NCI-H1436 treated with DMSO at 0.1 percent for 48 hours (cell line): ENCODE results near the gene ZC3H7A.
A peak's percentile ranks its signal among the peaks of the same experiment; 100 is the strongest.

ENCODE experiments used
- DNase-seq: peaks from one replicate; lab custom pipeline; 2025; lab: John Stamatoyannopoulos, UW

ZC3H7A gene

DNA sequence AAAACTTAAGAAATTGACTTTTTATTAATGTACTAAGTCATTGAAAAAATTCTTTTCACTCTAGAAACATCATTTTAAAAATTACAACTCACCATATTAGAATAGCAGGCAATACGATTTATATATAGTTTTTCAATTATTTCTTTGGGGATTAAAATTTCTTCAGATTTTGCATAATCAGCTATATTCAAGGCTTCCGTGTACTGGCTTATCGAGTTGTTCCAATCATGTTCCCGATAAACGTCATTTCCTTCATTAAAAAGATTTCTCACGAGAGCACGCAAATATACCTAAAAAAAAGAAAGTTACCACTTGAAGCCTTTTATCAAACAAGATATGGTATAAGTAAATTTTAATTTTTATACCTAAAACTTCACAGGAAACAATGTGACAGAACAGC, 18.0 kb downstream of the ZC3H7A start:
- no peak for DNase-seq

DNA sequence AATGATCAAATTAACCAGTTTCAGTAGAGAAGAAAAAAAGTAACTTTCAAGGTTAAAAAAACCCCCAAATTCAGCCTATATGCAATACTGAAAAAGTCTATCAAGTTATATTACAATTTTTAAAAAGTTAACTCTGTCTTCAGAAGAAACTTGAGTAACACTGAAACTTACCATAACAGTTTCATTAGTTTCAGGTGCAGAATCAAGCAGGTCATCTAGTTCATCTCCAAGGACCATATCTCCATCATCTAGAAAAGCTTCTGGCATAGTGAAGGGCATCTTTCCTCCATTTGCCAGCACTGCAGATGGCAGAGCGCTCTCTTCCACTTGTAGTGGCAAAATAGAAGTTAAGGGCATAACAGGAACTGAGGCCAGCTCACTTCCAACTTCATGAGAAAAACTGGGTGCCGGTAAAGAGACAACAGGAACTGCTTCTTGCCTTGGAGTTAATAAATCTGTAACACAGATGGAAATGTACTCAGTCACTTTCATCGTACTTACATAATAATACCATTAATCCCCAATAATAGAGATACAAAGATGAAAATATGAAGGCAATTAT, 22.9 kb downstream of the ZC3H7A start:
- no peak for DNase-seq

DNA sequence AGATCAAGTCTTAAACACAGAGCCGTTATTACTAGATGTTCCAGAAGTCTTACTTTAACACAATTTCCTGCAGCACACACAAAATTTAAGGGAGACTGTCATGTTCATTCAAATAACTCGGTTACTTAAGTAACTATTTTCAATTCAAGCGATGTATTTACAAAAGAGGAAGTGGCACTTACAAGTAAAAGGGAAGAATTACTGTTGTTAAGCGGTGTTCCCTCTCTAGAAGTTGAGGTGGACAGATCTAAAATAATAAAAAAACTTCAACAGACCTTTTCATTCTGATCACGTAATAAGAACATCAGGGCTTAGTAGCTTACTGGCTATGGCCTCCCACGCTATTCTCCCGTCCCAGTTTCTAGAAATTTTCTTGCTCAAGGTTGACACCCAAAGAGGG, 28.2 kb downstream of the ZC3H7A start:
- DNase-seq, result no peak

DNA sequence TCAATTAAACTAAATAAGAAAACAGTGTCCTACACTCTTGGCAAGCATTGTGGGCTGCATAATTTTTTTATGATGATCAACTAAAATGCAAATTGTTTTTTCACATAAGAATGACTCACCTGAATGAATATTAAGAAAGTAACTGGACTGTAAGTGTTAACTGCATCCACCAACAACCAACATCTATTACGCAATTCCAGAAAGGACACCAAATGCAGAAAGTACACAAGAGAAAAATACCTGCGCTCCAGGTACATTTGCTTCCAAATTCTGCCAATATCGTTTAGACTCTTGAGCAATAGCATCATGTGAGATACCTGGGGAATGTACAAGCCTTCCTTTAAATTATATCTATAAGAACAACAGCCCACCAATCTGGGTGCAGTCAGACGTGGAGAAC, 34.6 kb downstream of the ZC3H7A start:
- no peak for DNase-seq

DNA sequence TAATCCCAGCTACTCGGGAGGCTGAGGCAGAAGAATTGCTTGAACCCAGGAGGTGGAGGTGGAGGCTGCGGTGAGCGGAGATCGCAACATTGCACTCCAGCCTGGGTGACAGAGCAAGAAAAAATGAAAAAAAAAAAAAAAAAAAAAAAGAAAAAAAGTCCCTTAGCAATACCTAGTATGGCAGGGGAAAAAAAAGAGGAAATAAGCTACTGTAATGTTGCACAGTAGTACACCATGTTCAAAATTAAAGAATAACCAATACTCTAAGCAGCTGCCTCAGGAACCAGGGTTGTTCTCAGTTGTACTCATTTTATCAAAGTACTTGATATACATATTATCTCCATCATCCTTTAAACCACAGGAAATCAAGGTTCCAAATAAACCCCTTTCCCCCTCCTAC, 37.1 kb downstream of the ZC3H7A start:
- DNase-seq, result no peak

DNA sequence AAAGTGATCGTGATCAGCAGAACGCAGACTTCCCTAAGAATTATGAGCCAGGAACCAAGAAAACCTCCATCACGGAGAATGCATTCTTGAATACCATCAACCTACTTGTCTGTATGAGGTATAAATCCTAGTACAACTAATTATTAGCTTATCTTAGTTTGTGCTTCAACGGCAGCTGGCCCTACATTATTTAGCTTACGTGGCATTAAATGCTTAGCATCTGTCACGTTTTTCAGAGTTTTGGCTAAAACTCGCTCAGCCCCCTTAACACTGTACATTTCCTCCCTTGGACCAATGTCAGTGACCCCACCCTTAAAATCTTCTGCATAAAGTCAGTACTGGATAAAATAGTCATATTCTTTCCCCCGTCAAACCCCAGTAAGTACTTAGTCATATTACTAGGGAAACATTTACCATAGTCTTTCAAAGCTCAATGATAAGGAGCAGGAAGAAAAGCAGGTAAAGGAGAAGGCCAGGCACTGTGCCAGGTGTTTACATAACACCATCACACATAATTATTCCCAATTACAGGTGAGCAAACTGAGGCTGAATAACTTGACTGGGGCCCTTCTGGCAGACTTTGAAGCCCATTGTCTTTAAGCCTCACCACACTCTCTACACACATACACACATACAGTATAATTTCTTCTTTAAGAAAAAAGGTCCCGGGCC, 37.8 kb downstream of the ZC3H7A start:
- peak; percentile 33 for DNase-seq

DNA sequence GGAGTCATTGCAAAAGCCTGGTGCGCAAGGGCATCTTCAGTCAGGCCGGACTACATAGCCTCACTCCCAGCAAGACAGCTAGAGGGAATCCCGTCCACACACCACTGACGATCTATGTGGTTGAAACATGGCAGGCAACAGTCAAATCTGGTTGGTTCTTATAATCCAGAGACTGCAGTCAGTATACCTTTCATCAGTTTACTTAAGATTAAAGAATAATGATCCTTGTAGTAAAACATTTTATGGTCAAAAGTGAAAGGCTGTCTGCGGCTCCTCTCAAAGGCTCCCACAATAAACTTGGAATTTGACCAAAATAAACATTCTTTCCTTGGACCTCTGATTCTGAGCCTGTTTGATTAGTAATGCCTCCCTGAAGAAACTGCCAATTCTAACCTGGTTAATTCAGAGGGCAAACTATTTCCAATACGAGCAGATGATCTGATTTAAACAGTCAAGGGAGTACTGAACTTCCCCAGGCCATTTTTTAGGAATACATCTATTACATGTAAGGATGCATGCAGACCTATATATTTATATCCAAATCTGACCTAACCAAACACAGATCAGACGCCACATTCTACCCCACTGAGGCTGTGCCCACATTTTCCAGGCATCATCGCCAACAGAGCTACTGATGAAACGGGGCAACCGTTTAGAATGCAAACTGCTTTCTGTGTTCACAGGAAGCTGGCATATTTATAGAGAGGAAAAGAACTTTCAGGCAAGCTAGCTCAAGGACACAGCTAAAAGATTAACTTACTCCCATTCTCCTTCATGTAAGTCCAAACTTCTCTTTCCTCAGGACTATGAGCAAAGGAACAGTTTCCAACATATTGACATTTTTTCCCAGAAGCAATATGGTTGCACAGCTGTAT, 39.1 kb downstream of the ZC3H7A start:
- DNase-seq, result no peak

DNA sequence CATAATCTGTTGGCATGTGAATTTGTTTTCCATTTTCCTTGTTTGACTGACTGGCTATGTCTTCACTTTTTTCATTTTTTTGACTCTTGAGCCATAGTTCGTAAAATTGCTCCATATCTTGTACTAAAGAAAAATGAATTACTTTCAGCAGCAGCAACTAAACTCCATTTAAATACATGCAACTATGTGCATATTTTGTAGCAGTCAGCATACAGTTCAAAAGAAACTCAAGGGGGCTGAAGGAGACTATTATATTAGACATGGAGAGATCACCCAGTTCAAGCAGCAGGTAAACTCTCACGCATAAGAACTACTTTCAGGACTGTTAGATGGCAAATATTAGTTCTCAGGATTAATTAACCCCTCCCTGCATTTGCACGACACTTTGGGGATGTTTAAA, 40.8 kb downstream of the ZC3H7A start:
- DNase-seq, result no peak

DNA sequence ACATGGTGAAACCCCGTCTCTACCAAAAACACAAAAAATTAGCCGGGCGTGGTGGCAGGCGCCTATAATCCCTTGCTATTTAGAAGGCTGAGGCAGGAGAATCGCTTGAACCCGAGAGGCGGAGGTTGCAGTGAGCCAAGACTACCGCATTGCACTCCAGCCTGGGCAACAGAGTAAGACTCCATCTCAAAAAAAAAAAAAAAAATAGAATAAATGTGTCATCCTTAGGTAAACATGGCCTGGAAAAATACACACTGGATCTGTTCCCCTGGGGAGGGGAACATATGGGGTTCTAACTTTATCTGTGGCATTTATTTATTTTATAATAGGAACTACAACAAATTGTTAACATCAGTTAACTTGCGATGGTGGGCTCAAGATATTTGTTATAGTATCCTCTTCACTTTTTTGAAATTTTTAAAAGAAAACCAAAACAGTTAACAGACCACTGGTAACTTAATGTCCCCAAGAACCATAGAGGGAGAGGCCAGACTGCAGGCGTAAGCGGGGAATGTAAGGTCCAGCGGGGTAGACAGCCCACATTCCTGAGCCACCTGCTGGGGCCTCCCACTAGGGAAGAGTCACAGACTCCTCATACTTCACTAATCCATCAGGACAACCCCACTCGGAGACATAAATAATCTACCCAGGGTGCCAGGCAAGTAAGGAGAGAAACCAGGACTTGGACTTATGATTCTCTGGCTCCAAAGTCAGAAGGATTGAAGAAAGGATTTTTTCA, 41.9 kb downstream of the ZC3H7A start:
- DNase-seq, result no peak

DNA sequence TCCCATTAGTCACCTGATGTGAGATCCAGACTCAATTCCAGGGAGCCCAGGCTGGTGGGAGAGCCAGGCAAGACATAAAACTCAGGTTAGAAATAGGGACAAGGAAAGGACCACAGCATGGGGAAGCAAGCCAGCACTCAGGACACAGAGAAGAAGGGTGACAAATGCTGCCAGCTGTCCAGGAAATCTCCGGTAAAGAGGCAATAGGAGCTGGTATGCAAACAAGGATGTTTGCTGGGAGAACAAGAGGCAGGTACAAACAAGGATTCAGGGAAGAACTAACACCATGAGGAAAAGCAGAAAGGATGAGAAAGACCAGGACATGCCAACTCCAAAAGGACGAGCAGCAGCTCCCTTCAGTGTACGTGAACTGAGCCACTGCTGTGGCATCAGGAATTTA, 44.2 kb downstream of the ZC3H7A start:
- no peak for DNase-seq

DNA sequence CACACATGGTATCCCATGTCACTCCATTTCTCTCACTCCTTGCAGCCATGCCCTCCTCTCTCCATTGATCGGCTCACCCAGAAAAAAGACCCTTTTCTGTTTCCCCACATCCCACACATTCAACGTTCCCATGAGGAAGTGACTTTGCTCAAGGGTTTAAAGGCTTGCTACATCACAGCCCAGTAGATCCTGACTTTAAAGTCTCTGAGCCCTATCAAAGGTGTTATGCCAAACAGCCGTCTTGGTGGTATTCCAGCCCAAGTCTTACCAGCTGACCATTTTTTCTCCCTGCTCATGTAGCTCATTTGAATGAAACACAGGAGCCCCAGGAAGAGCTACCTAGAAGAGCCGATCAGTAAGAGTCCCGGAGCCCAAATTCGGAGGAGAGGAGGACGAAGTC, 47.0 kb downstream of the ZC3H7A start:
- DNase-seq, result no peak

DNA sequence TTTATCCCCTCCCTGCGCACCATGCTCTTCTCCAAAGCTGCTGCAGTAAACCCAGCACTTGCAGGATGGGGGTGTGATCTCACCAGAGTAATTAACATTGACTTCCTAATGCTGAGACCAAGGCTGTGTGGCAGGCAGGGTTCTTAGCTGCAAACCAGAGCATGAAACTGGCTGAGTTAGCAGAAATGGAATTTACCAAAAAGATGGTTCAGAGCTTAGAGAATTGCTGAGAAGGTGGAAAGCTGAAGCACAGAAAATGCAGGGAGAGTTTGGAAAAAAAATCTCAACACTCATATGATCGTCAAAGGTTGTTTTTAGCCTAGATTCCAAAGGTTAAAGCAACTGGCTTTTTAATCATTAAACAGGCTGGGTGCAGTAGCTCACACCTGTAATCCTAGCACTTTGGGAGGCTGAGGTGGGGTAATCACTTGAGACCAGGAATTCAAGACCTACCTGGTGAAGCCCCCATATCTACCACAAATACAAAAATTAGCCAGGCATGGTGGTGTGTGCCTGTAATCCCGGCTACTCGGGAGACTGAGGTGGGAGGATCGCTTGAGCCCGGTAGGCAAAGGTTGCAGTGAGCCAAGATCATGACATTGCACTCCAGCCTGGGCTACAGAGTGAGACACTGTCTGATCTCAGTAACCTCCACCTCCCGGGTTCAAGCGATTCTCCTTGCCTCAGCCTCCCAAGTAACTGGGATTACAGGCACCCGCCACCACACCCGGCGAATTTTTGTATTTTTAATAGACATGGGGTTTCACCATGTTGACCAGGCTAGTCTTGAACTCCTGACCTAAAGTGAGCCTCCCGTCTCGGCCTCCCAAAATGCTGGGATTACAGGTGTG, 48.4 kb downstream of the ZC3H7A start:
- no peak for DNase-seq

DNA sequence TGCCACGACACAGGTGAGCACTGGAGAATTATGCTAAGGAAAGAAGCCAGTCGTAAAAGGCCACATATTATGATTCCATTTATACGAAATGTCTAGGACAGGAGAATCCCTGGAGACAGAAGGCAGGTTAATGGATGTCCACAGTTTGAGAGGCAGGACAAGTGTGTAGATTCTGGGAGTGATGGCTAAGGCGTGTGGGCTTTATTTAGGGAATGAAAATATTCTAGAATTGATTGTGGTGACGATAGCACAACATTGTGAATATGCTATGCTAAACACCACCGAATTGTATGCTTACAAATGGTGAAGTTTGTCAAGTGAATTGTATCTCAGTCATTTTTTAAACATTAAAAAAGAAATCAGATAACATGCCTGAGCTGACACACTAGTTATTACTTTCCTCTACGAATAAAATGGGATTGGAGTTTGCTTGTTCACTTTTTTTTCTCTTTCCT, 49.1 kb downstream of the ZC3H7A start:
- DNase-seq, result no peak

DNA sequence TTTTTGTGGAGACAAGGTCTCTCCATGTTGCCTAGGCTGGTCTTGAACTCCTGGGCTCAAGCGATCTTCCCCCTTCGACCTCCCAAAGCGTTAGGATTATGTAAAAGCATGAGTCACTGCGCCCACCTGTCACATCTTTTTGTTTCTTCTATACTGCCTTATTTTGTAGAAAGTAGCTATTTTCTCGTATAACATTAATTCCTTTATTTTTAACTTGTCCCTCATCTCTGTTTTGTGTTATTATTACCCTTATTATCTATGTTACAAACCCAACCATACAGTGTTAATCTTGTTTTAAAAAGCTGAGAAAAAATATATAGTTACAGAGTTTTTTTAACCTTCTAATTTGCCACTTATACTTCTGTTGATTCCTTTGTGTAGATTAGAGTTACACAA, 53.0 kb downstream of the ZC3H7A start:
- DNase-seq, result no peak

DNA sequence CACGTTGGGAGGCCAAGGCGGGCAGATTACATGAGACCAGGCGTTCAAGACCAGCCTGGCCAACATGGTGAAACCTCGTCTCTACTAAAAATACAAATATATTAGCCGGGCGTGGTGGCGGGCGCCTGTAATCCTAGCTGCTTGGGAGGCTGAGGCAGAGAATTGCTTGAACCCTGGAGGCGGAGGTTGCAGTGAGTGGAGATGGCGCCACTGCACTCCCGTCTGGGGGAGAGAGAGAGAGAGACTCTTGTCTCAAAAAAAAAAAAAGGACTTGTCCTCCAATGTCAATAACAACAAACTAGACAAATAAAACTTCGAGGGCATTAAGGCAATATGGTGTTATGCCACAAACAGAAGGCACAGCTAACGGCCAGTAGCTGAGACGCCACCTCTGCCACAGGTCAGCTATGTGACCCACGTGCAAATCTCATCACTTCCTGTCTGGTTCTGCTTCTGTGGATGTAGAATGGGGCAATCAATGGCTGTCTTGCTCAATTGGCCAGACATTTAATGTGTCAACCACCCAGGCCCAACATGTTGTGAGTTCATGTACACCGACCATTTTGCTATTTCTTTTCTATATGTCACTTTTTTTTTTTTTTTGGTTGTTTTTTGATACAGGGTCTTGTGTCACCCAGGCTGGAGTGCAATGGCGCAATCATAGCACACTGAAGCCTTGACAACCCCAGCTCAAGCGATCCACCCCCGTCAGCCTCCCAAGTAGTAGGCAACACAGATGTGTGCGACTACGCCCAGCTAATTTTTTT, 53.6 kb downstream of the ZC3H7A start:
- no peak for DNase-seq

DNA sequence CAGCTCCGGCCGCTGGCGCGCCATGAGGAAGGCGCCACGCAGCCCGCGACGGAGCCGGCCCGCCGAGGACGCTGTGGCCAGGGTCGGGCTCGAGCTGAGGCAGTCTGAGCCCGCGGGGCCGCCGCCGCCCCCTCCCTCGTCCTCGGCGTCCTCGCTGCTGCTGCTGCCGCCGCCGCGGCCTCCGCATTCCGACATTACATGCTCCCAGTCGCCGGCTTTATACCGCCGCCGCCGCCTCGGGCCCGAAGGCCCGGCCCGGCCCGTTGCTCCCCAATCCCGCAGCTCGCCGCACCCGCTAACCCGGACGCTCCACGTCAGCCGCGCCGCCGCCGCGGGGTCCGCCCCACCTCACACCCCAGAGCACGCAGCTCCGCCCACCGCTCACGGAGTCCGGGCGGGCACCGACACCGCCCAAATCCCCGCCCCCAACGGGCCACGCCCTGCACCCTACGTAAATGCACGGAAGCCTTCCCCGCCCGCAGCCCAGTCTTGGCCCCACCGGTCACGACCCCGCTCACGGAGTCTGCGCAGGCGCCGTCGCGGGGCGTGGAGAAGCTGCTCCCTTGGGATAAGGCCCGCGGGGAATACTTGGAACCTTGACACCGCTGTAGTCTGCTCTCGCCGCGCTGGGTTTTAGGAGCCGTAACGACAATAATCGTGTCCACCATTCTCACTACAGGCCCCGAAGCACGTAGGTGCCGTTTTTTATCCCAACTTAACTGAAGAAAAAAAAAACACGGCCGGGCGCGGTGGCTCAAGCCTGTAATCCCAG, 54.3 kb downstream of the ZC3H7A start, which contains the start of gene TXNDC11:
Gene TXNDC11 (minus strand): TSS at position 322 of the 772 bp plus-strand sequence. CDS start 127 bp downstream, at position 195.
- peak; percentile 87 for DNase-seq

DNA sequence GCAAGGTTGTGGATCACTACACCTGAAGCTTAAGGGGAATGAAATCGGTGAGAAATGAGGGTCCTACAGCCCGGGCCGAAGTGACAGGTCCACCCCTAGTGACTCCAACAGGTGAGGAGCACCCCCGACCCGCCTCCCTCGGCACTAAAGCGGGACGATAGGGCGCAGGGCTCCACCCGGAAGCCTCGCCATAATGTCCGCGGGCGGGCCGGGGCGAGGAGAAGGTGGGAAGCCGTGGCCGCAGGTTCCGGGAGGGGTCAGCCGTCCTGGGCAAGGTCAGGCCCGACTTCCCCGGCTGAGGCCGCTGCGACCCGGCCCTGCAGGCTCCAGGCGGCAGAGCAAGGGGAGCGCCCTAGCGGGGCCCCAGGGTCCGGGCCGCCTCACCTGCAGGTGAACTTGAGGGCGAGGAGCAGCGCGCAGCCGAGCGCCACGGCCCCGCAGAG, 54.9 kb downstream of the ZC3H7A start:
- no peak for DNase-seq

DNA sequence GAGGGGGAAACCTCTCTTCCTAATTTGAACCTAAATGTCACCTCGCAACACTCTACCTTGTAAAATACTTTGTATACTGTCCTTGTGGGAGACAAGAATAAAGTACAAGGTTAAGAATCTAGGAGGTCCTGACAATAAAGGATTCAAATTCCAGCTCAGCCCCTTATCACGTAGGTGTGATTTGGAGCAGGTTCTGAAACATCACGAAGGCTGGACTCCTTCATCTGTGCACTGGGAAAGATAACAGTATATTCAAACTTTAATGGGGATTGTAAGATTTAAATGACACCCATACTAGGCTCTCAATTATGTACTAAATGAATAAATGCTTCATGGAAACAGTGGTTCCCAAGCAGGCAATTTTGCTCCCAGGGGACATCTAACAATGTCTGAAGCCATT, 56.5 kb downstream of the ZC3H7A start:
- DNase-seq, result no peak

DNA sequence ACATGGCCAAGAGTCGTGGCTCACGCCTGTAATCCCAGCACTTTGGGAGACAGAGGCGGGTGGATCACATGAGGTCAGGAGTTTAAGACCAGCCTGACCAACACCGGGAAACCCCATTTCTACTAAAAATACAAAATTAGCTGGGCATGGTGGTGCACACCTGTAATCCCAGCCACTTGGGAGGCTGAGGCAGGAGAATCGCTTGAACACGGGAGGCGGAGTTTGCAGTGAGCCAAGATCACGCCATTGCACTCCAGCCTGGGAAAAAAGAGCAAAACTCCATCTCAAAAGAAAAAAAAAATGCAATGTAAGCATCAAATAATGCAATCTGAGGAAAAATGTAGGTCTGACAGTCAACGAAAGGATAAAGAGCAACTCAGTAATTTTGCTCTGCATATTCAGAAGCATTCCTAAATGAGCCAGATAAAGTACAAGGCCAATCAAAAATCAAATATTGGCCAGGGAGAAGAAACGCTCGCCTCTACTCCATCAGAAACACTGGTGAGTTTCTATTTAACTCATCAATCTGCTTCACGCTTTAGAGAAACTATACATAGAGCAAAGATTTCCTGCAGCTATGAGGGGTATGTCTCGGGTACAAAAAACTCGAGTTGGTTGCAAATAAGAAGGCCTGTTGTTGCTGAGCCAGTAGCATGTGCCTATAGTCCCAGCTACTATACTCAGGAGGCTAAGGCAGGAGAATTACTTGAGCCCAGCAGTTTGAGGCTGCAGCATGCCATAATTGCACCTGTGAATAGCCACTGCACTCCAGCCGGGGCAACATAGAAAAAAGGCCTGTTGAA, 58.1 kb downstream of the ZC3H7A start:
- DNase-seq, result no peak
